ENCODE results near the gene SLC6A6.

- TF ChIP-seq CTCF (IDR thresholded peaks at IDR 0.05; ENCODE audit: insufficient read depth, low read length, poor library complexity, severe bottlenecking), result no peak
- no peak for TF ChIP-seq EZH2phosphoT487 (conservative IDR thresholded peaks at IDR 0.05; ENCODE audit: low read length)
These were observed 131.1 kb downstream of the SLC6A6 start for GRCh38 chr3:14533457-14533958.

Data from SU-DHL-6 (cell line).